ENCODE measurements around the gene HBE1. TPM values are rescaled to one million over a fixed set of nuclear protein-coding genes. Genes with fewer than 3 reads are reported as not detected.

The HBE1 gene
- polyA plus RNA-seq, 1 experiment = 8.3 TPM

- ChIA-PET POLR2A (no interaction called here), CTCF (no interaction called here)
- no peak for TF ChIP-seq CTCF (IDR thresholded peaks at IDR 0.05; ENCODE audit: low read depth, low read length)
These were observed 36.4 kb downstream of the HBE1 start for GRCh38 chr11:5233307-5233706.

GRCh38 chr11:5232821-5233220 is 36.9 kb downstream of the HBE1 start:
- H3K27ac ChIP-seq (ENCODE audit: low read depth, low read length) = no peak overlapping the region
- POLR2A ChIA-PET = no interaction called here
- CTCF ChIA-PET = no interaction called here
- no peak overlapping the region for H3K4me3 ChIP-seq (ENCODE audit: low read depth, low read length)
- TF ChIP-seq CTCF (IDR thresholded peaks at IDR 0.05; ENCODE audit: low read depth, low read length) = no peak
- H3K9me3 ChIP-seq (ENCODE audit: control insufficient read depth, insufficient read depth, low read length) = no peaks in the 10 kb centered on the region
- no peak for DNase-seq (ENCODE audit: low read depth, low spot score)
- no peaks in the 10 kb centered on the region for H3K27me3 ChIP-seq (ENCODE audit: control insufficient read depth, insufficient read depth, low read length)

More at GRCh38 chr11:5233307-5233706, 36.4 kb downstream of the HBE1 start:
- H3K4me3 ChIP-seq (ENCODE audit: low read depth, low read length) = no peak overlapping the region
- no peak overlapping the region for H3K27ac ChIP-seq (ENCODE audit: low read depth, low read length)
- H3K27me3 ChIP-seq (ENCODE audit: control insufficient read depth, insufficient read depth, low read length) = no peaks in the 10 kb centered on the region
- no peak for DNase-seq (ENCODE audit: low read depth, low spot score)
- H3K9me3 ChIP-seq (ENCODE audit: control insufficient read depth, insufficient read depth, low read length) = no peaks in the 10 kb centered on the region

DNA sequence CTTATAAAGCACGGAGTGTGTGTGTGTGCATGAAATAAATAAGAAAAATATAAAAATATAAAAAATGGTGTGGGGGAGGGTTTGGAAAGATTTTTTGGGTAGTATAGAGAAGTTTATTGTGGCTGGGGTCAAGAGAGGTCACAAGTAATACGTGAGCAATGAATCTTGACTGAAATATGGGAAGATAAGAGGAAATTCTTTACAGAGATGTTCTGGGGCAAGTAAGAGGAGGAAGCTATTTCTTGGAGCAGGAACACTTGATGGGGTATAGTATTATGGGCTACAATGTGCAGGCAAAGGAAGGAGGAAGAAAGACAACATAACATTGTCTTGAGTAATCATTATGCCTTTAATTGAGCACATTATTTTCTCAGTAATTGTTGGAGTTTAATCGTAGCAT is 37.6 kb downstream of the HBE1 start:
- Histone ChIP-seq H3K4me3 (ENCODE audit: low read depth, low read length) (no peak overlapping the region), H3K9me3 (ENCODE audit: control insufficient read depth, insufficient read depth, low read length) (no peaks in the 10 kb centered on the region), H3K27me3 (ENCODE audit: control insufficient read depth, insufficient read depth, low read length) (no peaks in the 10 kb centered on the region), H3K27ac (ENCODE audit: low read depth, low read length) (no peak overlapping the region)
- no peak for DNase-seq (ENCODE audit: low read depth, low spot score)
- CTCF ChIA-PET = no interaction called here
- TF ChIP-seq CTCF (IDR thresholded peaks at IDR 0.05; ENCODE audit: low read depth, low read length) = no peak
- POLR2A ChIA-PET = no interaction called here

GRCh38 chr11:5231111-5231510 is 38.6 kb downstream of the HBE1 start:
- TF ChIP-seq CTCF (IDR thresholded peaks at IDR 0.05; ENCODE audit: low read depth, low read length) = no peak
- POLR2A ChIA-PET = no interaction called here
- CTCF ChIA-PET = interaction anchor here (0.6 to 1.4 kb wide), 2 partner anchors 27 to 1475 kb away, joined by 3 to 5 read pairs; no protein-coding TSS in a partner anchor

DNA sequence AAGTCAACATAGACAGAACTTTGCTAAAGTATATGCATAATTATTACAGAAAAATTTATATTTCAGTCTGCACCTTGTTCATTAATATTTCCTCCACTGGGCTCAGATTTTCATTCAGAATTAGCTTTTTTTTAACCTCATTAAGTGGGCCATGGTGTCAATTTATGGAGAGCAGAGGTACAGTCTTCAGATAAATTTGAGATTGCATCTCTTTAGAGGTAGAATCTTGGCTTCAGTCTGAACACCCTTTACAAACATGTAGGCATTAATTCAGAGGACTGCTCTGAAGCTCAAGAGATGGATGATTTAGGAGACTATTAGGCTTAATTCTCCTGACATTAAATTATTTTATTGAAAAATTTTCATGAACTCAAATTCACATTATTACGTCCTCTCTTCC is 39.5 kb downstream of the HBE1 start:
- no peaks in the 10 kb centered on the region for H3K9me3 ChIP-seq (ENCODE audit: control insufficient read depth, insufficient read depth, low read length)
- no peak for TF ChIP-seq CTCF (IDR thresholded peaks at IDR 0.05; ENCODE audit: low read depth, low read length)
- CTCF ChIA-PET = interaction anchor here (1.4 kb wide), 1 partner anchor 26 kb away, joined by 5 read pairs; no protein-coding TSS in a partner anchor
- H3K27ac ChIP-seq (ENCODE audit: low read depth, low read length) = no peak overlapping the region
- DNase-seq (ENCODE audit: low read depth, low spot score) = no peak
- no peak overlapping the region for H3K4me3 ChIP-seq (ENCODE audit: low read depth, low read length)
- POLR2A ChIA-PET = no interaction called here
- no peaks in the 10 kb centered on the region for H3K27me3 ChIP-seq (ENCODE audit: control insufficient read depth, insufficient read depth, low read length)

More at GRCh38 chr11:5231111-5231510, 38.6 kb downstream of the HBE1 start:
- H3K27me3 ChIP-seq (ENCODE audit: control insufficient read depth, insufficient read depth, low read length) = no peaks in the 10 kb centered on the region
- no peak for DNase-seq (ENCODE audit: low read depth, low spot score)
- no peak overlapping the region for H3K4me3 ChIP-seq (ENCODE audit: low read depth, low read length)
- H3K27ac ChIP-seq (ENCODE audit: low read depth, low read length) = no peak overlapping the region
- no peaks in the 10 kb centered on the region for H3K9me3 ChIP-seq (ENCODE audit: control insufficient read depth, insufficient read depth, low read length)

Data from AG04450 (cell line).